ENCODE measurements around the gene ALLC. TPM values are rescaled to one million over a fixed set of nuclear protein-coding genes. Genes with fewer than 3 reads are reported as not detected.

The ALLC gene
- total RNA-seq, 4 donors from 2014 or later, result not detected

DNA sequence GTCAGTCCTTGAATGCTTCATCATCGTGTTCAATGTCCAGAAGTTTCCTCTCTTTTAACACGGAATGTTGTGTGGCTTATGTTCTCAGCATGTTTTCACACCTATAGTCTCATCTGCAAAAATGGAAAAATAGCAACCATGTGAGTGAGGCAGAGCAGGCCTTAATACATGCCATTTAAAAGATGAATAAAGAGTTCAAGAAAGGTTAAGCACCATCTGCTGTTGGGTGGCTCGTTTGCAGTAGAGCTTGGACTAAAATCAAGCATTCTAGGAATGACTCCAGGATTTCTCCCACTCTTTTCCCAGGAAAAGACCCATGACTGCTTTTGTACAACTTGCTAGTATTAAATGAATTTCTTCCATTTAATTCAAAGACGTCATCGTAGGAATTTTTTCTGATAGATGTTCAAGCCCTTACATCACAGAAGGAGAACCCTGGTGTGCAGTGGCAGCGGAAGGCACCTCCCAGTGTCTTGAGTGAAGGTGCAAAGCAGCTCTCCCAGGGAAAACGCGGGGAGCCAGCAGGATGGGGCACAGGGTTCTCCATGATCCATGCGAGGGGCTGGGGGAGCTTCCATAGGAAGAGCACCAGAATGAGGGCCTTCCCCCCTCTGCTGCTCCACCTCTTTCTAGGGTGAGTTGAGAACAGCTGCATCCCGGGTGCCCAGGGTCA lies 55.0 kb downstream of the ALLC start:
- H3K27ac ChIP-seq, result no peak overlapping the region
- DNase-seq, result no peak
- TF ChIP-seq, protein P1, sequence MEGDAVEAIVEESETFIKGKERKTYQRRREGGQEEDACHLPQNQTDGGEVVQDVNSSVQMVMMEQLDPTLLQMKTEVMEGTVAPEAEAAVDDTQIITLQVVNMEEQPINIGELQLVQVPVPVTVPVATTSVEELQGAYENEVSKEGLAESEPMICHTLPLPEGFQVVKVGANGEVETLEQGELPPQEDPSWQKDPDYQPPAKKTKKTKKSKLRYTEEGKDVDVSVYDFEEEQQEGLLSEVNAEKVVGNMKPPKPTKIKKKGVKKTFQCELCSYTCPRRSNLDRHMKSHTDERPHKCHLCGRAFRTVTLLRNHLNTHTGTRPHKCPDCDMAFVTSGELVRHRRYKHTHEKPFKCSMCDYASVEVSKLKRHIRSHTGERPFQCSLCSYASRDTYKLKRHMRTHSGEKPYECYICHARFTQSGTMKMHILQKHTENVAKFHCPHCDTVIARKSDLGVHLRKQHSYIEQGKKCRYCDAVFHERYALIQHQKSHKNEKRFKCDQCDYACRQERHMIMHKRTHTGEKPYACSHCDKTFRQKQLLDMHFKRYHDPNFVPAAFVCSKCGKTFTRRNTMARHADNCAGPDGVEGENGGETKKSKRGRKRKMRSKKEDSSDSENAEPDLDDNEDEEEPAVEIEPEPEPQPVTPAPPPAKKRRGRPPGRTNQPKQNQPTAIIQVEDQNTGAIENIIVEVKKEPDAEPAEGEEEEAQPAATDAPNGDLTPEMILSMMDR (IDR thresholded peaks at IDR 0.05 in 4 of 5, conservative IDR thresholded peaks at IDR 0.05 in 1 of 5), result no peak
- no peak for TF ChIP-seq POLR2A (IDR thresholded peaks at IDR 0.05)
- no peak overlapping the region for H3K4me3 ChIP-seq
- no peaks in the 10 kb centered on the region for H3K4me1 ChIP-seq
- intact Hi-C loops (cut with DNase I; ENCODE audit: low total_unique reads), result no loop called here
- ATAC-seq, result no peak
- in situ Hi-C loops (cut with MboI; ENCODE audit: low sequenced_read_pairs in 4 of 4), result no loop called here
- H3K36me3 ChIP-seq, result no peaks in the 10 kb centered on the region
- H3K9me3 ChIP-seq, result no peaks in the 10 kb centered on the region
- peaks cover 0 to 4% (median 0%) of the 10 kb centered on the region in 3 donors for H3K27me3 ChIP-seq

DNA sequence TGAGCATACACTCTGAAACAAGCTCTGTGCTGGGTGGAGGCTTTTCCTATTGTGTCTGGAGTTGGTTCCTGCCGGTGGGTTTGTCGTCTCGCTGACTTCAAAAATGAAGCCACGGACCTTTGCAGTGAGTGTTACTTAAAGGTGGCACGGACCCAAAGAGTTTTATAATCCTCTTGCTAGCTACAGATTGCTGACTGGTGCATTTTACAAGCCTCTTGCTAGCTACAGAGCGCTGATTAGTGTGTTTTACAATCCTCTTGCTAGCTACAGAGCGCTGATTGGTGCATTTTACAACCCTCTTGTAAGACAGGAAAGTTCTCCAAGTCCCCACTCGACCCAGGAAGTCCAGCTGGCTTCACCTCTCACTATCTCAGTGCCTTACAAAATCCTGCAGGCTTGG lies 60.7 kb downstream of the ALLC start:
- no peaks in the 10 kb centered on the region for H3K4me1 ChIP-seq
- no peak for ATAC-seq
- no peak overlapping the region for H3K4me3 ChIP-seq
- in situ Hi-C loops (cut with MboI; ENCODE audit: low sequenced_read_pairs in 4 of 4) (no loop called here), intact Hi-C loops (cut with DNase I; ENCODE audit: low total_unique reads) (no loop called here)
- no peak for TF ChIP-seq POLR2A (IDR thresholded peaks at IDR 0.05)
- TF ChIP-seq, protein P1 (IDR thresholded peaks at IDR 0.05 in 4 of 5, conservative IDR thresholded peaks at IDR 0.05 in 1 of 5), result no peak
- H3K27ac ChIP-seq, result no peak overlapping the region
- H3K27me3 ChIP-seq, result no peaks in the 10 kb centered on the region
- H3K36me3 ChIP-seq, result no peaks in the 10 kb centered on the region
- DNase-seq, result no peak
- no peaks in the 10 kb centered on the region for H3K9me3 ChIP-seq

DNA sequence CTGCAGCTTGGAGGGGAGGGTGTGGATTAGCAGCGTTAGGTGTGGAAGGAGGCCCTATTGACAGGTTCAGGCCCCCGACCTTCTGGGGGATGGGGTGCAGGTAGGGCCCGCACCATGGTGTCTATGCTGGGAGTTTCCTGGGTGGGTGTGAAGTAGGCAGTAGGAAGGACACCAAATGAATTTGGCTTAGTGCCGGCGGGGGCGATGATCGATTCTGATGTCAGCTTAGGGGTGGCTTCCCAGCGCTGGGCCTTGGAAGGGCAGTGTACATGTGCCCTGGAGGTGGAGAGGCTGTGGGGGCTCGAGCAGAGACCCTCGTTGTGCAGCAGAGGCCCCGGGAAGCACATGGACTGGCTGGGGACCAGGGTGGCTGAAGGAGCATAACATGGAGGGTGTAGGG lies 67.0 kb downstream of the ALLC start:
- TF ChIP-seq, protein P1 (IDR thresholded peaks at IDR 0.05 in 4 of 5, conservative IDR thresholded peaks at IDR 0.05 in 1 of 5), result no peak
- no peak for TF ChIP-seq POLR2A (IDR thresholded peaks at IDR 0.05)
- Histone ChIP-seq H3K36me3 (no peaks in the 10 kb centered on the region), H3K27me3 (no peaks in the 10 kb centered on the region), H3K9me3 (no peaks in the 10 kb centered on the region), H3K27ac (no peak overlapping the region), H3K4me3 (no peak overlapping the region), H3K4me1 (no peaks in the 10 kb centered on the region)
- DNase-seq (no peak), ATAC-seq (no peak)
- intact Hi-C loops (cut with DNase I; ENCODE audit: low total_unique reads), result no loop called here
- in situ Hi-C loops (cut with MboI; ENCODE audit: low sequenced_read_pairs in 4 of 4), result no loop called here

DNA sequence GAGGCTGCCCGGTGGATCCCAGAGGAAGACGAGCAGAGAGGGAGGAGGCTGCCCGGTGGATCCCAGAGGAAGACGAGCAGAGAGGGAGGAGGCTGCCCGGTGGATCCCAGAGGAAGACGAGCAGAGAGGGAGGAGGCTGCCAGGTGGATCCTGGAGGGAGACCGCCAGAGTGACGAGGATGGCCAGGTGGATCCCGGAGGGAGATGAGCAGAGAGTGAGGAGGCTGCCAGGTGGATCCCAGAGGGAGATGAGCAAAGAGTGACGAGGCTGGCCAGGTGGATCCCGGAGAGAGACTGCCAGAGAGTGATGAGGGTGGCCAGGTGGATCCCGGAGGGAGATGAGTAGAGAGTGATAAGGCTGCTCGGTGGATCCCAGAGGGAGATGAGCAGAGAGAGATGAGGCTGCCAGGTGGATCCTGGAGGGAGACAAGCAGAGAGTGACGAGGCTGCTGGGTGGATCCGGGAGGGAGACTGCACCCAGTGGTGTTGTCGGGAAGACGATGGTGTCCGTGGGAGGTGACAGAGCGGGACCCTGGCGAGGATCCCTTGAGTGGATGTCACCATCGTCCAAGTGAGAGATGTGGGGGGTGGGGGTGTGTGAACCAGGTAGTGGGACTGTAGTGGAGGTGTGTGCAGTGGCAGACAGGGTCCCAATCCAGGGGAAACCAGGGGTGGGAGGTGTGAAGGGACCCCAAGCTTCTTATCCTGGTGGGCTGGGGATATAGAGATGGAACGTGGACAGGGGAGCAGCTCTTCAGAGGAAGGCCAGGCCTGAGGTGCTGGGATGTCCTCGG lies 67.7 kb downstream of the ALLC start:
- H3K4me3 ChIP-seq, result no peak overlapping the region
- no peaks in the 10 kb centered on the region for H3K4me1 ChIP-seq
- H3K27me3 ChIP-seq, result no peaks in the 10 kb centered on the region
- H3K9me3 ChIP-seq, result no peaks in the 10 kb centered on the region
- H3K36me3 ChIP-seq, result no peaks in the 10 kb centered on the region
- DNase-seq, result no peak
- no peak for ATAC-seq
- in situ Hi-C loops (cut with MboI; ENCODE audit: low sequenced_read_pairs in 4 of 4), result no loop called here
- intact Hi-C loops (cut with DNase I; ENCODE audit: low total_unique reads), result no loop called here
- no peak overlapping the region for H3K27ac ChIP-seq
- no peak for TF ChIP-seq POLR2A (IDR thresholded peaks at IDR 0.05)
- TF ChIP-seq, protein P1 (IDR thresholded peaks at IDR 0.05 in 4 of 5, conservative IDR thresholded peaks at IDR 0.05 in 1 of 5), result no peak

Data from gastrocnemius medialis (tissue), 4 donors.